Fibroblast of skin of back (primary cell): ENCODE data around the gene GRPEL2.

ENCODE experiments used
- DNase-seq: peaks from one replicate; pipeline ENCODE4 v3.0.0-alpha.2; 2013

The GRPEL2 gene

DNA sequence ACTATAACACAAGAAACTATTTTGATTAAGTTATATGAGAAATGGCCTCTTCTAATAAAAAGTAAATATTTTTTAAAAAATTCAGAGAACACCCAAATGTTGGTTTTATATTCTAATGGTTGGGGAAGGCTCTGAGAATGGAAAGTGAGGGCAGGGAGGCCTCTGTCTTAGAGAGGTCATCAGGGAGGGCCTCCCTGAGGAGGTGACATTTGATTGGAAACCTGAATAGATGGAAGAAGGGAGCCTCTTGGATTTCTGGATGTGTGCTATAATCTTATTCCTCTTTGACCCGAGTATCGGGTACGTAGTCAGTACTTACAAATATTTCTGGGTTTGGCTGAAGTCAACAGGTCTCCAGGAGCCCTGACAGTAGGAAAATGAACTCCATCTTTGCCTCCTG is 26.1 kb upstream of the GRPEL2 start:
- no peak for DNase-seq

- peak; percentile 94 for DNase-seq
These were observed 24.4 kb upstream of the GRPEL2 start for GRCh38 chr5:149320791-149321330.

DNA sequence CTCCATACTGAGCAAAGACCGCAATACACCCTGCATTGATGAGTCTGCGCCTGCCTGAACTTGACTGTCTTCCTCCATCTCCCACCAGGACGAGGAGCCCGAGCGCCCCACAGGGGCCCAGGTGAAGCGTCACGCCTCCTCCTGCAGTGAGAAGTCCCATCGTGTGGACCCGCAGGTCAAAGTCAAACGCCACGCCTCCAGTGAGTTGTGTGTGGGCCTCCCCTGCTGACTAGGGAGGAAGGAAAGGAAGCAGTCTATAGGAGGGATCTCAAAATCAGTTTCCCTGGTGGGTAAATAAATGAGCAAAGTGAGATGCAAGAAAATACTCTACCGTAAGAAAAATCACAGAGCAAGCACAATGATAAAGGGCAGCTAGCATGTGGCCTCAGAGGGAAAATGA is 22.8 kb upstream of the GRPEL2 start:
- no peak for DNase-seq

DNA sequence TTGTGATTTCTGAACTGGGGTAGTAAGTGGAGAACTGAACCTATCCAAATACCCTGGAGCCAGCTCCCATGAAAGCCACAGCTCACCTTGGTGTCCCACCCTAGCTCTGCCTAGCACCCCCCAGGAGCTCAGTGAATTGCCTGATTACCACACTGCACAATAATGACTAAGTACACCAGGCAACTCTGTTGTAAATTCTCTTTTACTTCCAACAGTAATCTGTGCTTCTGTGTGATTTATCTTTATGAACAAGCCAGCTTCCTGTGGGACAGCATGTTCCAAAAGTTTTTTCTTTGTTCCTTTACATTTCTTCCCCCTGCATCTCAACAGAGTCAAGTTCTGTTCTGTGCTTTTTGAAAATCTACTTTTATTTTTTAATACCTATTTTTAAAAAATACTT is 22.1 kb upstream of the GRPEL2 start:
- DNase-seq, result no peak

- no peak for DNase-seq
These were observed 21.6 kb upstream of the GRPEL2 start for GRCh38 chr5:149323621-149324205.

DNA sequence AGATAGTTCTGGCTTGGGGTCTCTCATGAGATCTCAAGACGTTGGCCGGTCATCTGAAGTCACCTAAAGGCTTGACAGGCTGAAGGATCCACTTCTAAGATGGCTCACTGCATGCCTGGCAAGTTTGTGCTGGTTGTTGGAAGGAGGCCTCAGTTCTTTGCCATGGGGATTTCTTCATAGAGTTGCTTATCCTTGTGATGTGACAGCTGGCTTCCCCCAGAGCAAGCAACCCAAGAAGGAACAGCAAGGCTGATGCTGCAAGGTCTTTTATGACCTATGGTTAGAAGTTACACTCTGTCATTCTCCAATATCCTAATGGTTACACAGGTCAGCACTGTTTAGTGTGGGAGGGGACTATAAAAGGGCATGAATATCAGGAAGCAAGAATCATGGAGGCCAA is 20.7 kb upstream of the GRPEL2 start:
- no peak for DNase-seq

DNA sequence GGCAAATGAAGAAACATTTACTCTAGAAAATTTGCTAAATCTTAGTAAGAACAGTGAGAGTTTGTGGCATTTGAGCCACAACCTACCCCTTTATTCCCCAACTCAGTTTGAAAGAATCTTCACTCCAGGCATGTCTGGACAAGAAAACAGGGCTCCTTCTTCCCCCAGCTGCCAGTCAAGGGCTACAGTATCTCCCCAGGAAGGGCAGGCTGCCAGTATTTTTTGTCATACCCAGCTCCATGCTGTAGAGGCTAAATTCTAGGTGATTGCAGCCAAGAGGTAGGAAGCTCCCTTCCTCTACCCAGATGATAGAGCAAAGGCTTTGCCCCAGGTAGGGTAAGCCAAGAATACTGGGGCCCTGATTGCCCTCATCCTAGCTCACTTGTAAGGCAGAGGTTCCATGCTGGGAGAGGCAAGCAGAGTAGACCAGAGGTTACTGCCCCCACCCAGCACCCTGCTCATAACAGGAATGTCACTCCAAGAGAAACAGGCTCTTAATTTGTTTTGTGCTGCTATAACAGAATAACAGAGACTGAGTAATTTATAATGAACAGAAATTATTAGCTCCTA is 20.0 kb upstream of the GRPEL2 start:
- DNase-seq, result no peak

DNA sequence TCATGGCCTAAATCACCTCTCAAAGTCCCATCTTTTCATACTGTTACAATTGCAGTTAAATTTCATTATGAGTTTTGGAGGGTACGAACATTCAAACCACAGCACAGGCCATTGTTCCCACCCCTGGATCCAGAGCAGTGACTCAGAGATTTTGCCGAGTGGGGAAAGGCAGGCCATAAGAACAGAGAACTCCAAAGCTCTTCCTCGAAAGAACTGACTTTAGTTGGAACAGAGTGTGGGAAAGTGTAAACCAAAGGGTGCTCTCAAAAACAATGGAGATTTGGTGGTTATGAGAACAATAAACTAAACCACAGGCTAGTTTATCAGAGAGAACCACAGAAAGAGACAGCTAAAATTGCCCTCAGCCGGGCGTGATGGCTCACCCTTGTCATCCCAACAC is 19.4 kb upstream of the GRPEL2 start:
- no peak for DNase-seq

DNA sequence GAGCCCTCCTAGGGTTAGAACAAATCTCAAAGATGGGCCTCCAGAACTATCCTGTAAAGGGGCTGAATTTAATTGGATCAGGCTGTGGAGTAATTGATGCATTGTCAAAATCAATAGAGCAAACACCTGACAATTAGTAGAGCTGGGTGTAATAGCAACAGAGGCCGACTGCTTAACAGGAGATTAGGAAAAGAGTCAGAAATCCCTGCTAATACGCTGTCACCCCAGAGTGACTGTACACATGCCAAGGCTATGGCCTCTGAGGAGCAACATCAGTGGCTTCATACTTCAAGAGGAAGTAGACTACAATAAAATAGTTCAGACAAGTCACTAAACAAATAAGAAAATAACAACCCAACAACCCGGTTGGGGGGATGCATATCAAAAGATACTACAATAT is 18.7 kb upstream of the GRPEL2 start:
- DNase-seq, result no peak

DNA sequence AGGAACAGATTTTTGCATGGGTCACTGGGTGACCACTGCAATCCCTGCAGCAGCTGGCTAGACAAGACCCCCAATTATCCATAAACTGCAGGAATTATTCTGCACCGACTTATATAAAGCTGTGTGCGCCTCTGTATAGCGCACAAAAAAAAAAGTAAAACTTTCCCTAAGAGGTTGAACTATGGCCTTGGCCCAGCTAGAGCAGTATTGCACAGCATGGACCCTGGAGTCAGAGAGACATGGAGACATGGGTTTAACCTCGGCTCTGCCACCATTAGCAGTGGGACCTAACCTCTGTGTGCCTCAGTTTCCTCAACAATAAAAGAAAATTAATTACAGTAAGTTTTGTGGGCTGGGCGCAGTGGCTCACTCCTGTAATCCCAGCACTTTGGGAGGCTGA is 17.1 kb upstream of the GRPEL2 start:
- no peak for DNase-seq

- DNase-seq, result peak; percentile 85
These were observed 11.4 kb upstream of the GRPEL2 start for GRCh38 chr5:149333711-149334443.

DNA sequence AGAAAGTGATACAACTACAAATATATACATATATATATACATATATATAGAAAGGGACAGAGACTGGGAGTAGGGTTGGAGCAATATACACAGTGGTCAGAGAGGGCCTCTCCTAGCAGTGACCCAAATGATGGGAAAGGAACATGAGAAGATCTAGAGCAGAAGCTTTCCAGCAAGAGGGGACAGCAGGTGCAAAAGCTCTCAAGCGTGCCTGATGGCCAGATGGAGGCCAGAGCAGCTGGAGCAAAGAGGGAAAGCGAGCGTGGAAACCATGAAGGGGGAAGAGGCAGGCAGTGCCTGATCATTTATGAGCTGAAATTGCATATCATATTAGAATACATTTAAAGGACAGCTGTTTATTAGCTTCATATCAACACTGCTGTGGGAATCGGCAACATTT is 7.6 kb upstream of the GRPEL2 start:
- DNase-seq, result no peak

- DNase-seq, result peak; percentile 11
These were observed 6.9 kb upstream of the GRPEL2 start for GRCh38 chr5:149338364-149338763.

DNA sequence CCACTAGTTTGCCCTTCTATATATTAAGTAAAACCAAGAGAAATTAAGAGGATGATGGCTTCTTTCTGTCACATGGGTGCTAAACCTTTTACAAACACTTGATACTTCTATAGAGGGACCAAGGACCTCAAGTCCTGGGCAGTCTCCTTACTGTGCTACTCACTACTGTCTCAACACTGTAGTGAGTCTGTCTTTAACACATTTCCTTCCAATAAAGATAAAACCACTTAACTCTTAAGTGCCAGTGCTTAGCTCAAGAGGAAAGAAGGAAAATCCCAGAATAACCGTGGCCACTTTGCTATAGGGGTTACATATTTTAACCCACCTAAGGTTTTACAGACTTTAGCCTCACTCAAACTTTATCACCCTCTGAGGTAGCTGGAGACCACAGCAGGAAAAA is 4.4 kb upstream of the GRPEL2 start:
- DNase-seq, result no peak

GRCh38 chr5:149341876-149342275 is 3.4 kb upstream of the GRPEL2 start:
- DNase-seq, result no peak

GRCh38 chr5:149344151-149344550 is 1.1 kb upstream of the GRPEL2 start:
- DNase-seq, result no peak

DNA sequence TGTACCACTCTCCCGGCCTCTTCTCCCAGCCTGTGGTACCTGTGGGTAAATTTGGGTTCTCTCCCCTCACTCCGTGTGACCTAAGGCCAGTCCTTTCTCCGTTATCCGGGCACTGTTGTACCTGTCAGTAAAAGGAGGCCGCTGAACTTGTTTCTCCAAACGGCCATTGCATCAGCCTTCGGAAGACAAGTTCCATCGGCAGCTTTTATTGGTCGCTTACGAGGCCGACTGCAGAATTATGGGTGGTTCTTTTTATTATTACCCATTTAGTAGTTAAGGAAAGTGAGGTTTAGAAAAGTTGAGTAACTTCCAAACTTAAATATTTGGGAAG is 558 bp downstream of the GRPEL2 start:
- peak; percentile 52 for DNase-seq

DNA sequence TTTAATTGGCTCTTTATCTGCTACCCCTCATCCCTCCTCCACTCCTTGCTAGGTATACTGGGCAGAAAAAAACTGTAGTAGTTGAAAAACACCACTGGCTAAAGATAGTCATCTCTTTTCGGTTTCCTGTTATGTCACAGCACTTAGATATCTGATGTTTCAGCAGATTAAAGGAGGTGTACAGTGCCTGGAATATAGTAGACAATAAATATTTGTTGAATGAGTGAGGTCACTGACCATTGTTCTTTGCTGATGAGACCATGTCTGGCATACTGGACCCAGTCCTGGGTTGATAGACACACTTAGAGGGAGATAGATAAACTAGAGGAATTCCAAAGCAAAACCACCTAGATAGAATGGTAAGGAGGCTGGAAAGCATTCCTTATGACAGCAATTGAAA is 3.2 kb downstream of the GRPEL2 start:
- DNase-seq, result no peak

- DNase-seq, result no peak
These were observed 4.1 kb downstream of the GRPEL2 start for GRCh38 chr5:149349382-149349781.

GRCh38 chr5:149352169-149352568 is 6.9 kb downstream of the GRPEL2 start:
- no peak for DNase-seq

GRCh38 chr5:149353911-149354310 is 8.6 kb downstream of the GRPEL2 start:
- DNase-seq, result no peak

GRCh38 chr5:149355688-149356087 is 10.4 kb downstream of the GRPEL2 start:
- DNase-seq, result no peak

DNA sequence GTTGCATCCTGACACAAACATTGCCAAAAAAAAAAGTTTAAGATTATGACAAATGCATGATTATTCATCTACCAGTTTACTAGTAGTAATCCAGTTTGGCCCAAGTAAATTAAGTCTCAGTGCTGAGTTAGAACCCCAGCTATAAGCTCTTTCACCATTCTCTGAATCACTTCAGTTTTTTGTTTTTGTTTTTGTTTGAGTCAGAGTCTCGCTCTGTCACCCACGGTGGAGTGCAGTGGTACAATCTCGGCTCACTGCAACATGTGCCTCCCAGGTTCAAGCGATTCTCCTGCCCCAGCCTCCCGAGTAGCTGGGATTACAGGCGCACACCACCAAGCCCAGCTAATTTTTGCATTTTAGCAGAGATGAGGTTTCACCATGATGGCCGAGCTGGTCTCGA is 11.1 kb downstream of the GRPEL2 start:
- peak; percentile 9 for DNase-seq
